DMS153 (cell line): ENCODE results near the gene PIGO.

ENCODE experiments used
- DNase-seq: peaks from one replicate; lab custom pipeline; 2025; lab: John Stamatoyannopoulos, UW

The PIGO gene

DNA sequence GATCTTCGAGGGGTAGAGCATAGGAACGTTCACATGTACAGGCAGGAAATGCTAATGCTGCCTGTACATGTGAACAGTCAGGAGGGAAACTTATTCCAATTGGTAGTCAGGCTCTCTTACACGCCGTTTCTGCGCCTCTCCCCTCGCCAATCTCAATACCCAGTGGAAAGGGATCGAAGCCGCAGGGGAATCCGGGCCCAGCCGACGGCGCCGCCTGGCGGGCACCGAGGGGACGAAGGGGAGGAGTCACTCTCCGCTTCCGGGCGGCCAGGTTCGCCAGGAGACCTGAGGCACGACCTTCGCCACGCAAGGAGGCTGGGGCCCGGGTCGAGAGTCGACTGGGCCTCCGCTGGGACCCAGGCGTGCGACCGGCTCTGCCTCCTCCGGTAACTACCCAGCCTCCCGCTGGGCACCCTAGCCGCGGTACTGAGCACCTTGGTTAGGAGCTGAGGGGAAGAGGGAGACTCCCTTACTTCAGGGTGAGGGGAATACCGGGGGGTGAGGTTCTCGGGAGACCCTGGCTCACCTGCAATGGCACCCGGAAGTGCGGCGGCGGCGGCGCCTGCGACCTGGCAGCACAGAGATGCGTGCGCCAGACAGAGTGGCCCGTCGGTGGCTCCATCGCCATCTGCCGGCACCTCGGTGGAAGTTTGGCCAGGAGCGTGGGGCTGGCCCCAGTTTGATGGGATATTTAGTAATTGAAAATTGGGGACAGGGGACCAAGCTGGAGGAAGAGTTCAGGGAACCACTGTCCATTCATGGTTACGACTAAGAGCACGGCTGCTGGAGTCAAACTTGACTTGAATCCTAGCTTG lies at the start of gene PIGO:
Gene PIGO, minus strand, starts transcription at position 557 of the 815 bp plus-strand sequence. CDS start 1,026 bp downstream, outside the sequence.
- peak; percentile 76 for DNase-seq

GRCh38 chr9:35142037-35142436 lies 45.6 kb upstream of the PIGO start:
- DNase-seq = no peak

DNA sequence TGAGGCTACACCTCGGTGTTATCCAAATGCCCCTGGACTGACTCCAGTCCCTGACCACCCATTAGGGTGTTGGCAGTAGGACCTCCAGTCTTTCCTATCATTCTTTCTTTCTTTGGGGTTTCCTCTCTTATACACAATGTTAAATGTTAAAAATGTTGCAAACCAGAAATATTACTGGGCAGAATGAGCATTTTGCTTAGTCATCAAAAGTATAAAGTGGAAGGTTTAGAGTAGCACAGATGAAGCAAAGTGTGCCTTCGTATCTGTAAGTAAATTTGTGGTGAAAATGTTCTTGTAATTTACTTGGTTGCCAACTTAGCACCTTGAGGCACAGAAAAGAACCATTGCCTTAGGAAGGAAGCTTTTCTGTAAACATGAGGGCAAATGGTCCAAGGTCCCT lies 43.7 kb upstream of the PIGO start:
- no peak for DNase-seq

DNA sequence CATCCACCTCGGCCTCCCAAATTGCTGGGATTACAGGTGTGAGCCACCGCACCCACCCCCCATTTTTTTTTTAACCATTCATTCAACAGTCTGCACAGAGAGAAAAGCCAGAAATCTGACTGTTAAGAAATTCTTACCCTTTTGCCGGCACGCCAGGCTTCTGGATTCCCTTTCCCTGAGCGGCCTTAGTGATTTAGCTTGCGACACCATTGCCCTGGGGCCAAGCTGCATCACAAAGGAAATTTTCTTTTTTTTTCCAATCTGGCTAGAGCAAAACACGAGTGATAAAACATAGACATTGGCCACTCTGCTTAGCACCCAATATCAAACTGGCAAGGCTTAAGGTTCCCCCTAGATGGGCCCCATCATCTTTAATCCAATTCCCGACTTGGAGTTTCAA lies 40.5 kb upstream of the PIGO start:
- DNase-seq = no peak

GRCh38 chr9:35135988-35136387 lies 39.6 kb upstream of the PIGO start:
- DNase-seq = no peak

GRCh38 chr9:35134920-35135319 lies 38.5 kb upstream of the PIGO start:
- no peak for DNase-seq

- DNase-seq = peak; percentile 71
These were observed 20.6 kb upstream of the PIGO start for GRCh38 chr9:35116898-35117551.

- DNase-seq = no peak
These were observed 20.1 kb upstream of the PIGO start for GRCh38 chr9:35116539-35116897.

DNA sequence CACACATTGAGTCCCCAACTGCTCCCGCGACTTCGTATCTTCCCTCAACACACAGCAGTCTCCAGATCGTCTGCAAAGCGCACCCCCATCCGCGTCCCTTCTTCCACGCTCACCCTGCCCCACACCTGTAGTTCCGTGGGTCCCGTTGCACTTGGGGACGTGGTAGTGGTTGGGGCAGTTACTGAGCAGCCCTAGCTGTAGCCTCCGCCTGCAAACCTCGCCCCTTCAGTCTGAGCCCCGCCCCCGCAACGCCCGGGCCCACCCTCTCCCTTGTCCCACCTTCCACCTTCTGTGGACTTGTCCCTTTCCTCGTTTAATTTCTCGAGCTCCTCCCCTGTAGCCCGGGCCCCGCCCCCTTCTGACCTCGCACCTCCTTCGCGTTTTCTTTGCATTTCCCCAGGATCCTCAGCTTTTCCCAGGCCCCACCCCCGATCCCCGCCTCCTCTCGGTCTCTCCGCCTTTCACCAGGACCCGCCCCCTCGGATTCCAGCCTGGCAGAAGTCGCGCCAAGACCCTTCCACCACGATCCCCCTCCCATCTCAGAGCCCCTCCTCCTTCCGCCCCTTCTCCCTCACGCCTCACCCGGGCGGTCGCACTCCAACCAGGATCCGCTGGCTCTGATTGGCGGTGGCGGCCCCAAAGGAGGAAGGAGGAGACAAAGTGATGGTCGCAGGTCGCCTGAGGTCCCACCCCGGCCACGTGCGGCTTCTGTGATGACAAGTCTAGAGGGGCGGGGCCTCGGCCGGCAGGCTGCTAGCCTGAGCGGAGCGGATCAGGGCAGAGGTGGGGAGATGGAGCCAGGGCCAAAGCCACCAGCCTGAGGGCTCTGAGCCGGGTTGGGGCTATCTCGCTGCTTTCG lies 19.5 kb upstream of the PIGO start, which contains the start of gene ATOSB:
Gene ATOSB, minus strand, starts transcription at position 183 of the 859 bp plus-strand sequence. CDS start 7,588 bp downstream, outside the sequence.
- peak; percentile 92 for DNase-seq

- peak; percentile 3 for DNase-seq
These were observed 18.6 kb upstream of the PIGO start for GRCh38 chr9:35114840-35115628.

GRCh38 chr9:35114113-35114839 lies 17.9 kb upstream of the PIGO start:
- peak; percentile 68 for DNase-seq

DNA sequence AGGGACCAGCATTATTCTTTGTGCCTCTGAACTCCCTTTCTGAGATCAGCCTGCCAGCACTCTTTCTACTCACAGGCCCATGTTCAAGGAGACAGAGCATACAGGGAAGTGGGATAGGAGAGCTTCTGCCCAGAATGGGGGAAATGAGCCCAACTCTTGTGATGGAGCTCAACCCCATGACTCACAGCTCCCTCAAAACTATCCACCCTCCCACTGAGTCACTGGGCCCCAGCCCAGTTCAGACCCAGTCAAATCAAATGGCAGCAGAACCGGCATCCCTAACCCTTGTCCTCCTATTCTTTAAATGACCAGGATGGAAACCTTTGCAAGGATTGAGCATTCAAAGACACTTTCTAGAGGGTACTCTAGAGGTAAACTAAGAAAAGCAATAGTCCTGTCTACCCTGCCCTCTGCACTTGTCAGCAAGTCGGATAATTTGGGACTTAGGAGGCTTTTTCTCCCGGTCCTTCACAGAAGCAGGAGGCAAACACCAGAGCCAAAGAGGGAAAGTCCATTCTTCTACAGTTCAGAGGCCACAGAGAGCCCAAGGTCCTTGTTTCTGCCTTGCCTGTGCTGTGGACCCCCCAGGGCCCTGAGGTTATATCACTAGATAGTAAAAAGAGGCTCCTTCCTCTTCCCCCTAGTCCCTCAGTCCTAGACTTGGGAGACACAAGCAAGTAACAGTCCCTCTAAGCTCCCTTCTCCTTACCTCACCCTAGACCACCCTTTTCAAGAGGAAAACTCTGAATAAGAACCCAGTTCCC lies 16.0 kb upstream of the PIGO start:
- no peak for DNase-seq

- peak; percentile 95 for DNase-seq
These were observed 14.9 kb upstream of the PIGO start for GRCh38 chr9:35111001-35111933.

DNA sequence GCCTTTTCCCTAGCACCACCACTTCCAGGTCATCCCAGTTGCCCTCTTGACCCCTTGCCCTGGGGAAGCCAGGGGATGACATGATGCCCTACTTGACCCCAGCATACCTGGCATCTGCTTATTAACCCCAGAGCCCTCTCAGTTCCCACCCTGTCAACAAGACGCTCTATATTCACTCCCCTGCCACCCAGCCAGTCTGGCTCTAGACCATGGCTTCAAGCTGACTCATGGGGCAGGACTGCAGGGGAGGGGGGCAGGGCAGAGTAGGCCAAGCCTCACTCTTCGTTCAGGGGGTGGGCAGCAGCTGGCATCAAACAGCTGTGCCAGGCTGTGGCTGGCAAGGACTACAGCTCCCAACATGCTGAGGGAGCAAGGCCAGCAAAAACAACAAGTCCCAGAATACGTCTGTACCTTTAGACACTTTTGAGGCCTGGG lies 14.0 kb upstream of the PIGO start:
- no peak for DNase-seq

DNA sequence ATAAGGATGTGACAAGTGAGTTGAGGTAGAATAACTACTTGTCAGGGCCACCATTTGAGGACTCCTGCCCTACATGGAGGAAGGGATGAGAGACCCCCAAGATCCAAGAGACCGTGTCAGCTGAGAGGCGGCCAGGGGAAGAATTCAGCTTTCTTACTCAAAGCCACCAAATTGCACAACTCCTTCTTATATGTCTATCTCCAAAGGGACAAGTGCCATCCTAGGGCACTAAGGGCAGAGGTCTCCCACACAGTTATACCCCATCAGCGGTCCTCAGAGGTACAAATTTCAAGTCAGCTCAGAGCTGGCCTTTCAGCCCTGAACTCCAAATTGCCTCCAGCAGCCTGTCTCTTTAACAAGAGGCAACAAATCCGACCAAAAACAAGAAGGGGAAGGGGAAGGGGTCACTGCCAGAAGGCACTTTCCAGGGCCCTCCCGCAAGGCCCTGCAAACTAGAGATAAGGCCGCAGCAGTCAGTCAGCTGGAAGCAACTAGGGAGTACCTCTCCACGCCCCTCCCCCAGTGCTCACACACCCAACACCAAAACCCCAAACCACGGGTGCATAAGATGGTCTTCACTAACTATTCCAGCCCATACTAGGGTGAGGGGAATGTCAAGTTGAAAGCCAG lies 12.7 kb upstream of the PIGO start:
- no peak for DNase-seq

GRCh38 chr9:35108461-35108860 lies 12.1 kb upstream of the PIGO start:
- DNase-seq = no peak

- DNase-seq = no peak
These were observed 11.2 kb upstream of the PIGO start for GRCh38 chr9:35107297-35108290.
